Activated T-helper 2 cell treated with anti-CD3 and anti-CD28 coated beads, Interferon-gamma antibody, Interleukin-2, Interleukin-4, amounts not matched to agents 10 μg/mL and 5 μg/mL and 100 μg/mL, durations not matched to agents 14 hours and 24 hours and 36 hours (primary cell): Measurements from ENCODE around the gene MTMR4. TPM values are rescaled to one million over a fixed set of nuclear protein-coding genes. Genes with fewer than 3 reads are reported as not detected.

Source experiments
- DNase-seq: peaks from one replicate; pipeline ENCODE4 v3.0.0; 2021; ENCODE audit warnings: low spot score
- H3K27ac Mint-ChIP-seq: one replicate; pipeline ENCODE4 v1.8.0; 2021; ENCODE audit warnings: mixed read lengths
- H3K27me3 Mint-ChIP-seq: one replicate; pipeline ENCODE4 v1.8.0; 2021; ENCODE audit warnings: low read depth, mixed read lengths
- H3K36me3 Mint-ChIP-seq: one replicate; pipeline ENCODE4 v1.8.0; 2021; ENCODE audit warnings: low read depth, mixed read lengths
- H3K4me1 Mint-ChIP-seq: one replicate; pipeline ENCODE4 v1.8.0; 2021; ENCODE audit warnings: low read depth, mixed read lengths
- H3K4me3 Mint-ChIP-seq: one replicate; pipeline ENCODE4 v1.8.0; 2021; ENCODE audit warnings: low read depth, mild to moderate bottlenecking, moderate library complexity, mixed read lengths
- H3K9me3 Mint-ChIP-seq: one replicate; pipeline ENCODE4 v1.8.0; 2021; ENCODE audit warnings: mixed read lengths
- intact Hi-C: fragments of 100-400 bp; cut with micrococcal nuclease; formaldehyde crosslinking; loops from one replicate; pipeline ENCODE4 v1.15.1; 2023
- total RNA-seq: library from RNA; stranded (reverse); gene quantifications from 2 replicates; pipeline ENCODE4 v1.2.3, GENCODE V29; 2022

Gene MTMR4
- total RNA-seq, 1 donor from 2014 or later, result 82.9 TPM

DNA sequence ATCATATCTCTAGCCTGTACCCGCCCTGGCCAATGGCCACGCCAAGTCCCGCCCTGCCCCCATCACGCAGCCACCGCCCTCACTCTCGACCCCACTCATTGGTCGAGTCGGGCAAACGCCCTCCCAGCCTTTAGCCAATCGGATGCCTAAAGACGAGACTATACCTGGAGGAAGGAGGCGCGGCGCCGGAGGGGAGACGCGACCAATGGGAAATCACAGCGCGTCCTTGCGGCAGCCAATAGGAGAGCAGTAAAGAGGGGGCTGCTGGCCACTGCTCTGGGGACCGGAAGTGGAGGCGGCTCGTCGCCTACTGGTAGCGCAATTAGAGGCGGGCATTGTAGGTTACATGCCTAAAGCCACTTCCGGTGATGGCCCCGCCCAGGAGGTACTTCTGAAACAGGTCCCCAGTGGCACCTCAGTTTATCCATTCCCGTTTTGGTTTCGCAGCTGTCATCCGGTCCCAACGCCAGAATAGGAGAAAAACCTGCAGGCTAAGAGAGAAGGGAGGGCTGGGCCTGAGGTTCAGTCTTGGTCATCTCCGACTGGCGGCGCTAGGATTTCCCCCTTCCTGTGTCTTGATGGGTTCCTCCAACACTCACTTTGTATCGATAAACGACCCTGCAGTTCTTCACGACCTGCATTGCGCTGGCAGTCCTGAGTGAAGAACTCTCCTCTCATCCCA lies 3.6 kb upstream of the MTMR4 start:
- Mint-ChIP-seq H3K36me3 (peaks cover 1% of the 10 kb centered on the region), H3K27me3 (peaks cover 2% of the 10 kb centered on the region), H3K4me1 (peaks cover 33% of the 10 kb centered on the region), H3K27ac (peak overlapping the region; percentile 95), H3K9me3 (no peaks in the 10 kb centered on the region), H3K4me3 (peak overlapping the region; percentile 89)
- intact Hi-C loops, result loop anchor here (1.0 to 2.0 kb wide), 5 partner anchors 114 to 589 kb away; partner anchors contain the start of gene TRIM37
- DNase-seq, result peak; percentile 100

DNA sequence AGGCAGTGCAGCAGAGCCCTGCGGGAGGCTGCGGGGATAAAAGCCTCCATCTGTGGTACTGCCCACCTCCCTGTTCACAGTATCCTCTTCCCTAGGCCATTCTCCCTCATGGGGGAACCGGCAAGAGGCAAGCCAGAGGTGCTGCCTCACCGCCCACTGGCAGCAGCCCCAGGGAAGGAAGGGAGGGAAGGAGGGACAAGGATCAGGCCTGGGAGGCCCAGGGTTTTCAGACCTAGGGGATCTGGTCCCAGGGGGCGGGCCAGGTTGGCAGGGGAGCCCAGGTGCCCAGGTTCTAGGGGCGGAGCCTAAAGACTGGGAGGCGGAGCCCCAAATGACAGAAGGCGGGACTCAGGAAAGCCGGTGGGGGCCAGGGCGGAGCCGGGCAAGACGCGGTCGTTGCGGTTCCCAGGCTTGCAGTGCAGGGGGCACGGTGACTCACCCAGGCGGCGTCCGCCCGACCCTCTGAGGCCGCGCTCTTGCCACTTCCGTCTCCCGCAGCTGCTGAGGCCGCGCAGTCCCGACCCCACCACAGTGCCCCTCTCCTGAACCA lies 3.0 kb upstream of the MTMR4 start:
- intact Hi-C loops, result loop anchor here (2.0 kb wide), 1 partner anchor 185 kb away; no protein-coding TSS in a partner anchor
- no peak for DNase-seq
- H3K4me3 Mint-ChIP-seq, result peak overlapping the region; percentile 89
- H3K36me3 Mint-ChIP-seq, result peaks cover 8% of the 10 kb centered on the region
- peaks cover 37% of the 10 kb centered on the region for H3K4me1 Mint-ChIP-seq
- H3K9me3 Mint-ChIP-seq, result no peaks in the 10 kb centered on the region
- H3K27ac Mint-ChIP-seq, result peak overlapping the region; percentile 95
- H3K27me3 Mint-ChIP-seq, result no peaks in the 10 kb centered on the region

DNA sequence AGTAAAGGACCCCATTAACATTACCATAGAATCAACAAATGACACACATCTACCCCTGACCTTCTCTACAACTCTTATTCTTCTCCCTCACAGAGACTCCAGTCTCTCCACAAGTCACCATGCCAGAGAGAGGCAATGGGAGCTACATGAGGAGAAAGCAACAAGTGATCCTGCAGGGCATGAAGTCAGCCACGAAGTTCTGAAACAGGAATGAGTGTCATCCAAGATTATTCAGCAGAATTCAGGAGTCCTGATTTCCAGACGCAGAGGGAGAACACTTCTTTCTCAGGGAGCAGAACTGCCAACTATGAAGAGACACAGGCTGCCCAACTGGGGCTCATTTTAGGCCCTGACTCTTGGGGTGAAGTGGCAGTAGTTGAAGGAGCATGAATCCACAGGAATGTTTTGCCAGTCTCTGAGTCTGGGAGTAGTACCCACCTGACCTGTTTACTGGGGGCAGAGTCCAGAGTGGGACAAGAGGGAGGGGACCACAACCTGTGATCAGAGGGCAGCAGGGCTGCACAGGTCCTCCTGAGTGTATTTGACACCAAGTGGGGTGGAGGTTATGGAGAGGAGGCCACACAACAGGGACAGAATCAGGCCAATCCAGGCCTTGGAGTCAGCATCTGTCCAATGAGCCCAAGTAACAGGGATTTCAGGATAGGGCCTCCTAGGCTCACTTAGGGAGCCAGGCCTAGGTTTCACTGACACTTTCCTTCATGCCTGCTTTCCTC lies 2.4 kb upstream of the MTMR4 start:
- Mint-ChIP-seq H3K27ac (peak overlapping the region; percentile 95), H3K9me3 (no peaks in the 10 kb centered on the region), H3K4me1 (peaks cover 37% of the 10 kb centered on the region), H3K36me3 (peaks cover 14% of the 10 kb centered on the region), H3K27me3 (no peaks in the 10 kb centered on the region), H3K4me3 (peak overlapping the region; percentile 89)
- DNase-seq, result no peak
- intact Hi-C loops, result loop anchor here (2.0 kb wide), 1 partner anchor 184 kb away; no protein-coding TSS in a partner anchor

DNA sequence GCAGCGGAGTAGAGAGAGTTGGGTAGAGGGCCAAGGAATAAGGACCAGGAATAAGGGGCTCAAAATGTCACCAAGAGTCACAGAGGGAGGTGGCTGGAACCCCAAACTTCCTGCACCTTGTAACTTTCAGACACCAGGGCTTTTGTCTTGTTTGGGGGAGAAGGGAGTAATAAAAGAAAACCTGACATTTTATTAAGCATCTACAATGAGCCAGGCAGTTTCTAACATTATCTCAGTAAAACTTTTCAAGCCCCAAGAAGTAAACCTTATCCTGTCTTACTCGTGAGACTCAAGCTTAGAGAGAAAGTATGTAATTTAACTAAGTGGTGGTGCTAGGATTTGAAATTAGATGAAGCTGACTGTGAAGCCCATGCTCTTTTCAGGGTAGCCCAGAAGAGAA lies 848 bp upstream of the MTMR4 start:
- Mint-ChIP-seq H3K27ac (peak overlapping the region; percentile 47), H3K27me3 (no peaks in the 10 kb centered on the region), H3K4me3 (peak overlapping the region; percentile 89), H3K36me3 (peaks cover 29% of the 10 kb centered on the region), H3K4me1 (peaks cover 40% of the 10 kb centered on the region), H3K9me3 (no peaks in the 10 kb centered on the region)
- intact Hi-C loops, result no loop called here
- no peak for DNase-seq

DNA sequence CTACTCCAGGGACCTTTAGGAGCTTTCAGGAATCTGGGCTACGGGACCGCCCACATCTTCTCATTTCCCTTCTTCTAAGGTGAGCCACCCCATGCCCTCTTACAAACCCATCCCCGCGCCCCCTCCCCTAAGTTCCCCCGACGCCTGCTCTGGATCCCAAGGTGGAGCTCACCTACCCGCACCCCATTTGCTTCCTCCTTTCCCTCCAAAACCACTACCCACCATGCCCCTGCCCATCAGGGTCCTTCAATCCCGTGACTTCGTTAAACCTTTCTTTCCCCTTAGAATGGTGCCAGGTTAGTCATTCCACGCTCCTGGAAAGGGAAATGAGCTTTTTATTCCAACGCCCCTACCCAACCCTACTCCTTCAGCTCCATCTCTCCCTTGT lies 326 bp upstream of the MTMR4 start:
- no peaks in the 10 kb centered on the region for H3K9me3 Mint-ChIP-seq
- peak overlapping the region; percentile 89 for H3K4me3 Mint-ChIP-seq
- peaks cover 34% of the 10 kb centered on the region for H3K36me3 Mint-ChIP-seq
- no peaks in the 10 kb centered on the region for H3K27me3 Mint-ChIP-seq
- DNase-seq, result no peak
- H3K4me1 Mint-ChIP-seq, result peaks cover 40% of the 10 kb centered on the region
- intact Hi-C loops, result no loop called here
- H3K27ac Mint-ChIP-seq, result peak overlapping the region; percentile 48

DNA sequence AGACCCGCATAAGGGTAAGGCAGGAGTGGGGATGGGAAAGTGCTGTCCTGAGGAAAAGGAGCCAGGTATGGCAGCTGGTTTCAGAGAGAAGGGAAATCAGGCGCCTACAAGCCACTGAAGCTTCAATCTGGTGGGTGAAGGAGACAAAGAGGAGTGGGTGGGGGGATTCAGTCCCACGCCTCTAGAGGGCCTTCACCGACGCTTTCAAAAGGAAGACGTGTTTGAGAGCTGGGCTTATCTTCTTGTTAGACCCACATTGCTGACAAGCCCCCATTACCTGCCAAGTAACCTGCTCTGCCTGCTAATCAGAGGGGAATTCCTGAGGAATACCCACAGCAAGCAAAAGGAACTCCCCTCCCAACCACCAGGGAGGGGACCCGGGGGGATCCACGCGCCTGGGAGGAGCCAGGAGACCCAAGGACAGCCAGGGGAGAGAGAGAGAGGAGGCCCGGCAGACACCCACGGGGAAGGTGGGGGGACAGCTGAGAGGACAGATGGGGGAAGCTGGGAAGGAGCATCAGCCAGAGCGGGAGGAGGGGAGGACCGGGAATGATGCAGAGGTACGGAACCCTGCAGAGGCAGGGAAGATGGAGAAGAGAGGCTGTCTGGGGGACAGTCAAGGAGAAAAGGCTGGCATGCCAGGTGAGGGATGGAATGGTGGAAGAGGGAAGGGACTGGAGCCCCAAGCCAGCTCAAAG lies 1.0 kb downstream of the MTMR4 start:
- Mint-ChIP-seq H3K9me3 (no peaks in the 10 kb centered on the region), H3K36me3 (peaks cover 43% of the 10 kb centered on the region), H3K27ac (peak overlapping the region; percentile 76), H3K4me3 (peak overlapping the region; percentile 91), H3K27me3 (no peaks in the 10 kb centered on the region), H3K4me1 (peaks cover 36% of the 10 kb centered on the region)
- DNase-seq, result no peak
- intact Hi-C loops, result no loop called here

DNA sequence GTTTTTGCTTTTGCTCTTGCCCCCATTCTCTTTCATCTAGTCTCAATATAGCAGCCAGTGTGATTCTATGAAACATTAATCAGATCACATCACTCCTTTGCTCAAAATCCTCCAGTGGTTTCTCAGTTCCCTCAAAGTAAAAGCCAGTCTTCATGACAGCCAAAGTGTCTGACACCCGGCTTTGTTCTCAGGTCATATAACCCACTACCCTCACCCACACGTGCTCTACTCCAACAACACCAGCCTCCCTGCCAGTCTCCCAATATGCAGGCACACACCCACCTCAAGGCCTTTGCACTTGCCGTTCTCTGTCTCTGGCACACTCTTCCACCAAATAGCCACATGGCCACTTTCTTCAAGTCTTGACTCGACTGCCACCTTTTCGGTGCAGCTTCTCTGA lies 4.4 kb downstream of the MTMR4 start:
- Mint-ChIP-seq H3K36me3 (peaks cover 66% of the 10 kb centered on the region), H3K27me3 (no peaks in the 10 kb centered on the region), H3K27ac (no peak overlapping the region), H3K9me3 (no peaks in the 10 kb centered on the region), H3K4me1 (peaks cover 18% of the 10 kb centered on the region), H3K4me3 (no peak overlapping the region)
- no peak for DNase-seq
- intact Hi-C loops, result no loop called here

DNA sequence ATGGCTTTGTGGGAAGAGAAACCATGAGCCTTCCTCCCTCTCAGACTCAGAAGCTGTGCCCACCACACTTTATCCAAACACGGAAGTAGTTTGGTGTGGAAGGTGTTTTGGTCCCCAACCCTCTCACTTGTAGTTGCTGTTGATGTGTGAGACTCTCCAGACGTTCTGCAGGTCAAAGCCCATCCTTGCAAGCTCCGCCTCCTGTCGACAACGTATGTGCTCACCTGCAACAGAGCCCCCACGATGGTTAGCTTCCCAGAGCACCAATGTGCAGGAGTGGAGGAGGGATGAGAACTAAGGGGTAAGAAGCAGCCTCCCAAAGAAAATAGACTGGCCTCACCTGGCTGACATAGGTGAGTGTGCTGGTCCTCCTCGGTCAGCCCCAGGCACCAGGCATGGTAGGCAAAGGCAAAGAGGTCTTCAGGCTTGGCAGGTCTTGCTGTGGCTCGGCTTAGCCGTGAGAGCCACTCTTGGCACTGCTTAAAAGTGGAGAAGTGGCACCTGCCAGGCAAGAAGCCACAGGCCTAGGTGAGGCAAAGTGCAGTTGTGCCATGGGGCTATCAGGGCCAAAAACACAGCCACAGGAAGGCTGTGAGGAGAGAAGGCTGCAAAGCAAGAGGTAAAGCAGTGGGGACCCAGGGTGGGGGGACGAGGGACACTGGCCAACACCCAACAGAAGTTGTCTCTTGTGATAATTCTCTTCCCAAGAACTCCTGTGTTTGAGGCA lies 5.9 kb downstream of the MTMR4 start:
- Mint-ChIP-seq H3K4me3 (no peak overlapping the region), H3K36me3 (peaks cover 82% of the 10 kb centered on the region)

DNA sequence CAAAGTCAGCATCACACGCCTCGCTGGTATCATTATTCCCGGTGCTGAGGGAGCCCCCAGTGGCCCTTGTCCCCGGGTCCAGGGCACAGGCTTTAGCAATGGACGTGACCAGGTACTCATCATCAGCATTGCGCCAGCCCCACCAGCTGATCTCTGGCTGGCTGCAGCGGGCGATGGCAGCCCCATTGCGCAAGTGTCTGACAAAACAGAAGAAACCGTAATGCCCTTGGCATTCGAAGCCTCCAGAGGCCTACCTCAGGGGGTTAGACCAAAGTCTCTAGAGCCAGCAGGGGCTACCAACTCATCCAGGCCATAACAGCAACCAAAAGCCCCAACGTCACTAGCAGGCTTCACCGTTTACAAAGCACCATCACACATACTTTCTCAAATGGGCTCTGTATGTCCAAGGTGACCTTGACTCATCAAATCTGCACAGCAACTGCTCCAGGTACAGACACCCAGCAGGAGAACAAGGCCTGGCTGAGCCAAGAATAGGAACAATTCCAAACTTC lies 7.3 kb downstream of the MTMR4 start:
- Mint-ChIP-seq H3K27me3 (no peaks in the 10 kb centered on the region), H3K4me3 (no peak overlapping the region), H3K9me3 (no peaks in the 10 kb centered on the region), H3K27ac (no peak overlapping the region), H3K36me3 (peaks cover 84% of the 10 kb centered on the region), H3K4me1 (peaks cover 5% of the 10 kb centered on the region)
- intact Hi-C loops, result no loop called here
- no peak for DNase-seq

More for the DNA sequence above, 5.9 kb downstream of the MTMR4 start:
- no peaks in the 10 kb centered on the region for H3K9me3 Mint-ChIP-seq
- H3K27me3 Mint-ChIP-seq, result no peaks in the 10 kb centered on the region
- intact Hi-C loops, result no loop called here
- DNase-seq, result no peak
- no peak overlapping the region for H3K27ac Mint-ChIP-seq
- peaks cover 14% of the 10 kb centered on the region for H3K4me1 Mint-ChIP-seq

DNA sequence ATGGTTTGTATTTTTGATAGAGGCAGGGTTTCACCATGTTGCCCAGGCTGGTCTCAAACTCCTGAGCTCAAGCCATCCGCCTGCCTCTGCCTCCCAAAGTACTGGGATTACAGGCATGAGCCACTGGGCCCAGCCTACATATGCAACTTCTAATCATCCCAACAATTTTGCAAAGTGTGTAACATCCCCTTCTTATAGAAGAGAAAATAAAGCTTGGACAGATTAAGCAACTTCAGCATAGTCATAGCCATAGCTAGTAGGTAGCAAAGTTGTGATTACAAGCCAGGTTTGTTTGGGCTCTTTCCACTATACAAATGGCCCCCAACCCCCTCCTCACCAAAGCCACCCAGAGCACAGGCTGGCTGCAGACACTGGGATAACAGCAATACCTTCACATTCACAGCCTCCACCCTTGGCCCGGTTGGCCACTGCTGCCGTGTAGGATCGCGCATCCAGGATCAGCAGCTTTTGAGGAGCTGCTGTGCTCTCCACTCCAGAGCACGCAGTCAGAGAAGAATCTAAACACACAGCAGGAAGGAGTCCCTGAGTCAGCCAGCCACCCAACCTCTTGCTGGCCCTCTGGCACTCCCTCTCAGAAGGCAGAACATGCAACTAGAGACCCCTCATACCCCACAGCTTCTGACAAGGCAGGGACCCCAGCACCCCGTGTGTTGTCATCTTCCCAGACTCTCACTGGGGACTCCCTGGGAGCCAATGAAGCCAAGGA lies 7.9 kb downstream of the MTMR4 start:
- Mint-ChIP-seq H3K4me1 (peaks cover 3% of the 10 kb centered on the region), H3K9me3 (no peaks in the 10 kb centered on the region), H3K27ac (no peak overlapping the region), H3K36me3 (peaks cover 78% of the 10 kb centered on the region), H3K4me3 (no peak overlapping the region), H3K27me3 (no peaks in the 10 kb centered on the region)
- intact Hi-C loops, result no loop called here
- DNase-seq, result no peak

DNA sequence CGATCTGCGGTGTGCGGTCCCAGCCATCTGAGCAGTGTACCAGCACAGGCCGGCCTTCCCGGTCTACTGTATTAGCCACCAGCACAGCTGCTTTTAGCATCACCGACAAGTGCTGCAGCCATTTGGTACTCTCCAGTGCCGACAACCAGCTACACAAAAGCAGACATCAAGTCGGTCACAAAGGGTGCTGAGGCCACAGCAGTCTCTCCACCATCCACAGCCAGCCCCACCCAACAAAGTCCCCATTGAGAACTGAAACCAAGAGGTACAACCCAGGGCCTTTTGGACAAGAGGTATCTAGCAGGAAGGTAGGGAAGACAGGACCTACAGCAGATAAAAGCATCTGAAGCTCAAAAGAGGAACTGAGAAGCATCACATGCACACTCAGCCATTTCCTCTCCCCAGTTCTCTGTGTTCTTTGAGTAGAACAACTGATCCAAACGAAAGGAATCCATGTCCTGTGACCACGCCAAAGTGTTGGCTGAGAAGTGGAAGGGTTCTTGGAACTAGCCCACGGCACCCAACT lies 9.5 kb downstream of the MTMR4 start:
- H3K36me3 Mint-ChIP-seq, result peaks cover 68% of the 10 kb centered on the region
- no peak for DNase-seq
- intact Hi-C loops, result no loop called here
- no peaks in the 10 kb centered on the region for H3K27me3 Mint-ChIP-seq
- H3K9me3 Mint-ChIP-seq, result no peaks in the 10 kb centered on the region
- H3K27ac Mint-ChIP-seq, result no peak overlapping the region
- peaks cover 2% of the 10 kb centered on the region for H3K4me1 Mint-ChIP-seq
- no peak overlapping the region for H3K4me3 Mint-ChIP-seq
